Natural killer cell (primary cell): ENCODE measurements around the gene WDHD1. TPM values are rescaled to one million over a fixed set of nuclear protein-coding genes. Genes with fewer than 3 reads are reported as not detected.
"Not testable (repeated sequence)": the region's sequence is repeated elsewhere in the genome, so short reads cannot be mapped to it uniquely, and the experiment has no call there.

Experiments
- ATAC-seq, 3 donors: fragments of 150-1000 bp in 2 of 3; fragments of 200-7000 bp in 1 of 3; cut with Tn5 transposase; 1 replicate in 1 of 3; 2 replicates in 2 of 3; pipeline ENCODE4 v1.10.0; 2021; ENCODE audit warnings: mild to moderate bottlenecking in 2 of 3, moderate library complexity in 2 of 3
- DNase-seq, 2 donors: peaks; one replicate each; pipeline versions ENCODE4 v3.0.0 to v3.0.0-alpha.2; 2013 to 2021; ENCODE audit warnings: mixed read lengths in 1 of 2
- H3K27ac ChIP-seq: one replicate; pipeline ENCODE4 v1.5.1; 2013; ENCODE audit warnings: mild to moderate bottlenecking, low read length
- H3K27me3 ChIP-seq: one replicate; pipeline ENCODE4 v1.6.1; 2013; ENCODE audit warnings: low read length; ENCODE audit not compliant: control insufficient read depth, insufficient read depth
- H3K36me3 ChIP-seq: one replicate; pipeline ENCODE4 v1.6.1; 2013; ENCODE audit warnings: low read length; ENCODE audit not compliant: control insufficient read depth, insufficient read depth
- H3K4me1 ChIP-seq: one replicate; pipeline ENCODE4 v1.6.1; 2013; ENCODE audit warnings: low read length; ENCODE audit not compliant: control insufficient read depth, insufficient read depth
- H3K4me3 ChIP-seq: one replicate; pipeline ENCODE4 v1.5.1; 2013; ENCODE audit warnings: low read length
- H3K9me3 ChIP-seq: one replicate; pipeline ENCODE4 v1.6.1; 2013; ENCODE audit warnings: low read length; ENCODE audit not compliant: control insufficient read depth, insufficient read depth
- H3K27ac Mint-ChIP-seq, 2 donors: one replicate each; pipeline ENCODE4 v1.8.0; 2022; ENCODE audit warnings: mild to moderate bottlenecking in 2 of 2, mixed read lengths in 2 of 2, moderate library complexity in 1 of 2
- H3K27me3 Mint-ChIP-seq, 2 donors: one replicate each; pipeline ENCODE4 v1.8.0; 2022; ENCODE audit warnings: low read depth in 2 of 2, mixed read lengths in 2 of 2
- H3K36me3 Mint-ChIP-seq: one replicate; pipeline ENCODE4 v1.8.0; 2022; ENCODE audit warnings: mixed read lengths
- H3K4me1 Mint-ChIP-seq, 2 donors: one replicate each; pipeline ENCODE4 v1.8.0; 2022; ENCODE audit warnings: mixed read lengths in 2 of 2
- H3K4me3 Mint-ChIP-seq: one replicate; pipeline ENCODE4 v1.8.0; 2022; ENCODE audit warnings: mild to moderate bottlenecking, moderate library complexity, mixed read lengths
- H3K9me3 Mint-ChIP-seq, 2 donors: one replicate each; pipeline ENCODE4 v1.8.0; 2022; ENCODE audit warnings: mixed read lengths in 2 of 2
- WGBS: methylation state at CpG from one replicate; pipeline ENCODE4 v1.1.7; 2013; ENCODE audit warnings: missing lambda C conversion rate; ENCODE audit not compliant: insufficient coverage; 5-methylcytosine and 5-hydroxymethylcytosine counted together
- intact Hi-C: fragments of 100-400 bp; cut with micrococcal nuclease; formaldehyde crosslinking; loops from one replicate; pipeline ENCODE4 v1.14.2; 2022
- total RNA-seq, 4 donors: library from RNA; stranded (reverse); fragments of 120-200 nt in 1 of 4; gene quantifications; one replicate each; pipeline versions ENCODE4 v1.2.3 to v1.2.4, GENCODE V29; 2013 to 2022
- TF ChIP-seq, protein P1 (sequence below): fragments of 200-600 bp; IDR thresholded peaks from one replicate; pipeline ENCODE4 v1.8.0; 2022; ENCODE audit warnings: antibody characterized with exemption

The WDHD1 gene
- total RNA-seq, 3 donors from 2014 or later (not counting 1 experiment from before 2014, with no cell fraction given) = 4.5 to 5.4 (median 5.3) TPM

DNA sequence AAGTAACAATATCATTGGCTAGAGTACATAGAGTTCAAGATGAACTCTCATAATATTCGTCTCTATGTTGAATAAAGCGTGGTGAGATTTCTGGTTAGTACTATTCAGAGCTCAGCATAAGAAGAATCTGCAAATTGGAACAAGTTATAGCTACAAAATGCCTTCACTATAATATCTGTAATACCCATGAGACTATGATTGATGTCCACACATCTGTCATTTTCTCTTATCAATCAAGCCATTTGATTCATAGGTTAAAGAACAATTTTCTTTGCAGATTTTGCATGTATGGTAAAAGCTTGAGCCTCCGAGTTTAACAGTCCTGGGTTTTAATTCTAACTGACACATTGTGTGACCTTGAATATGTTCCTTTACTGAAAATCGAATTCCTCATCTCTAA is 1.6 kb upstream of the WDHD1 start:
- Mint-ChIP-seq H3K27ac (peak overlapping the region; percentile 92 to 93), H3K4me3 (peak overlapping the region; percentile 94), H3K4me1 (peaks cover 32 to 36% of the 10 kb centered on the region in 2 donors), H3K36me3 (no peaks in the 10 kb centered on the region), H3K27me3 (no peaks in the 10 kb centered on the region), H3K9me3 (no peaks in the 10 kb centered on the region)
- ATAC-seq (no peak), DNase-seq (no peak)
- H3K4me3 ChIP-seq = no peak overlapping the region
- H3K27ac ChIP-seq = no peak overlapping the region
- TF ChIP-seq, protein P1, sequence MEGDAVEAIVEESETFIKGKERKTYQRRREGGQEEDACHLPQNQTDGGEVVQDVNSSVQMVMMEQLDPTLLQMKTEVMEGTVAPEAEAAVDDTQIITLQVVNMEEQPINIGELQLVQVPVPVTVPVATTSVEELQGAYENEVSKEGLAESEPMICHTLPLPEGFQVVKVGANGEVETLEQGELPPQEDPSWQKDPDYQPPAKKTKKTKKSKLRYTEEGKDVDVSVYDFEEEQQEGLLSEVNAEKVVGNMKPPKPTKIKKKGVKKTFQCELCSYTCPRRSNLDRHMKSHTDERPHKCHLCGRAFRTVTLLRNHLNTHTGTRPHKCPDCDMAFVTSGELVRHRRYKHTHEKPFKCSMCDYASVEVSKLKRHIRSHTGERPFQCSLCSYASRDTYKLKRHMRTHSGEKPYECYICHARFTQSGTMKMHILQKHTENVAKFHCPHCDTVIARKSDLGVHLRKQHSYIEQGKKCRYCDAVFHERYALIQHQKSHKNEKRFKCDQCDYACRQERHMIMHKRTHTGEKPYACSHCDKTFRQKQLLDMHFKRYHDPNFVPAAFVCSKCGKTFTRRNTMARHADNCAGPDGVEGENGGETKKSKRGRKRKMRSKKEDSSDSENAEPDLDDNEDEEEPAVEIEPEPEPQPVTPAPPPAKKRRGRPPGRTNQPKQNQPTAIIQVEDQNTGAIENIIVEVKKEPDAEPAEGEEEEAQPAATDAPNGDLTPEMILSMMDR = no peak
- H3K4me1 ChIP-seq = no peaks in the 10 kb centered on the region
- intact Hi-C loops = loop anchor here (10.0 kb wide), 1 partner anchor 124 kb away; the partner anchor contains the start of gene GCH1
- H3K9me3 ChIP-seq = no peaks in the 10 kb centered on the region
- peaks cover 2% of the 10 kb centered on the region for H3K36me3 ChIP-seq
- no peaks in the 10 kb centered on the region for H3K27me3 ChIP-seq
- 94% methylated on average over 2 of the region's 4 CpGs for WGBS

DNA sequence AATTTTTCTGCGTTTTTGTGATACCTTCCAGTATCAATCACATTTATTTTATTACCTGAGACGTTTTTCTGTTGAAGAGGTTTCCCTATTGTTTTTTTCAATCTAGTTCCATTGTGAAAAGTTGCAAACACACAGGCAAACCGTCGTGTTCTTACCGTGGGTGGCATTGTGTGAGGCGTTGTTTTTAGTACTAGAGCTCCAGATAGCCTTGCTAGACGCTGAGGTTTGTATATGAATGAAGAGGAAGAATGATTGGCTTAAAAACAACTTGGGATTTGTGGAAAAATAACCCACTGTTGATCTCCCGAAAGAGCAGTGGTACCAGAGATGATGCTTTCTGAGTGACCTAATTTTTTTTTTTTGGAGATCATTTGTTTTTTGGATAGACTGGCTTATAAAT is 1.2 kb upstream of the WDHD1 start:
- TF ChIP-seq, protein P1 = no peak
- WGBS = 8% methylated on average over 7 of the region's 8 CpGs
- no peak for ATAC-seq
- intact Hi-C loops = loop anchor here (10.0 kb wide), 1 partner anchor 123 kb away; the partner anchor contains the start of gene GCH1
- H3K9me3 ChIP-seq = no peaks in the 10 kb centered on the region
- no peaks in the 10 kb centered on the region for H3K9me3 Mint-ChIP-seq
- no peaks in the 10 kb centered on the region for H3K36me3 Mint-ChIP-seq
- H3K4me1 Mint-ChIP-seq = peaks cover 32 to 36% of the 10 kb centered on the region in 2 donors
- peak overlapping the region; percentile 83 for H3K4me3 ChIP-seq
- DNase-seq = no peak
- no peaks in the 10 kb centered on the region for H3K27me3 ChIP-seq
- no peaks in the 10 kb centered on the region for H3K4me1 ChIP-seq
- H3K27me3 Mint-ChIP-seq = no peaks in the 10 kb centered on the region
- H3K36me3 ChIP-seq = peaks cover 2% of the 10 kb centered on the region
- H3K27ac Mint-ChIP-seq = peak overlapping the region; percentile 92 to 93
- H3K4me3 Mint-ChIP-seq = peak overlapping the region; percentile 94
- H3K27ac ChIP-seq = no peak overlapping the region

DNA sequence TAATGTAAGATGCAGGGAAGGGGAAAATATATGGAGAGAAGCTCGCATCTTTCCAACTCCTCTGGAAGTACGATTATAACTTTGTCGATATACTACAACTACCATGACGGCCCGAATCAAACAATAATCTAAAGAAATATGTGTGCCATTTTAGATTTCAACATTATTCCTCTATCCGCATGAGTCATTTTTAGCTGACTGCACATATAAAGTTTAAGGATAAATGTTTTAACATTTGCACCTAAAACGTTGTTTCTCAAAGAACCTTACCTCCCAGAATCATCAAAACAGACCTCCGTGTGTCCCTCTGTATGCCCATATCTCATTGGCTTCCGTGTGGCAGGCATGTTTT is 482 bp downstream of the WDHD1 start:
- no peaks in the 10 kb centered on the region for H3K36me3 ChIP-seq
- H3K4me1 Mint-ChIP-seq = peaks cover 32 to 36% of the 10 kb centered on the region in 2 donors
- peak overlapping the region; percentile 85 for H3K27ac ChIP-seq
- H3K9me3 Mint-ChIP-seq = no peaks in the 10 kb centered on the region
- intact Hi-C loops = loop anchor here (10.0 kb wide), 1 partner anchor 122 kb away; the partner anchor contains the start of gene GCH1
- 4% methylated on average over 9 of the region's 9 CpGs for WGBS
- H3K27me3 Mint-ChIP-seq = no peaks in the 10 kb centered on the region
- peak overlapping the region; percentile 94 for H3K4me3 Mint-ChIP-seq
- no peaks in the 10 kb centered on the region for H3K36me3 Mint-ChIP-seq
- TF ChIP-seq, protein P1 = no peak
- H3K9me3 ChIP-seq = no peaks in the 10 kb centered on the region
- peak overlapping the region; percentile 83 for H3K4me3 ChIP-seq
- DNase-seq (no peak), ATAC-seq (no peak)
- H3K27me3 ChIP-seq = no peaks in the 10 kb centered on the region
- no peaks in the 10 kb centered on the region for H3K4me1 ChIP-seq
- peak overlapping the region; percentile 92 to 93 for H3K27ac Mint-ChIP-seq

DNA sequence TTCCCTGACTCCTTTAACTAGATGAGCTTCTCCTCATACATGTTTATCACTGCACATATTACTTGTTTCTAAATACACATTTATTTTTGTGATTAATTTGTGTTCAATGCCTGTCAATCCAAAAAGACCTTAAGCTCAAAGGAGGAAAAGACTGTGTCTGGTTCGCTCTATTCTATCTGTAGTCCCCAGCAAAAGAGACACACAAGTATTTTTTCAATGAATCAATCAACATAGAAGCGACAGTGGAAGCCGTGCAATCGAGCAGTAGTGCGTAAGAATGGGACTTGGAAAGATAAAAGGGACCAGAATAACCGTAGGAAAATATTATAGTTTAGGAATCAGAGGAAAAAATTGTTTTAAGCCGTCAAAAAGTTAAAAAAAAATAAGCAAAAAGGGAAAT is 951 bp downstream of the WDHD1 start:
- no peaks in the 10 kb centered on the region for H3K9me3 Mint-ChIP-seq
- Histone ChIP-seq H3K4me1 (no peaks in the 10 kb centered on the region), H3K9me3 (no peaks in the 10 kb centered on the region), H3K36me3 (no peaks in the 10 kb centered on the region), H3K4me3 (no peak overlapping the region), H3K27me3 (no peaks in the 10 kb centered on the region), H3K27ac (no peak overlapping the region)
- no peak for ATAC-seq
- 54% methylated on average over 7 of the region's 7 CpGs for WGBS
- no peaks in the 10 kb centered on the region for H3K27me3 Mint-ChIP-seq
- TF ChIP-seq, protein P1 = no peak
- peaks cover 32 to 36% of the 10 kb centered on the region in 2 donors for H3K4me1 Mint-ChIP-seq
- intact Hi-C loops = loop anchor here (10.0 kb wide), 1 partner anchor 121 kb away; the partner anchor contains the start of gene GCH1
- H3K36me3 Mint-ChIP-seq = no peaks in the 10 kb centered on the region
- no peak for DNase-seq
- H3K27ac Mint-ChIP-seq = peak overlapping the region; percentile 92 to 93
- H3K4me3 Mint-ChIP-seq = peak overlapping the region; percentile 94

DNA sequence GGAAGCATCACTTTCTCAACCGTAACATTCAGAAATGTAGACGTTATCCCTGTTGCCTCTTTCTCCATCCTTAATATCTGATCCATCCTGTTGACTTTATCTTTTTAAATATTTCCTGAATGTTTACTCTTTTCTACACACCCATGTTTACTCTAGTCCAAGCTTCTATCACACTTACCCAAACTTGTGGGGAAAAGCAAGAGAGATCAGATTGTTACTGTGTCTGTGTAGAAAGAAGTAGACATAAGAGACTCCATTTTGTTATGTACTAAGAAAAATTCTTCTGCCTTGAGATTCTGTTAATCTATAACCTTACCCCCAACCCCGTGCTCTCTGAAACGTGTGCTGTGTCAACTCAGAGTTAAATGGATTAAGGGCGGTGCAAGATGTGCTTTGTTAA is 2.5 kb downstream of the WDHD1 start:
- H3K4me3 ChIP-seq, H3K27me3 Mint-ChIP-seq, H3K4me3 Mint-ChIP-seq, H3K9me3 ChIP-seq, DNase-seq, H3K4me1 ChIP-seq, H3K27me3 ChIP-seq, H3K27ac ChIP-seq, H3K36me3 Mint-ChIP-seq, H3K27ac Mint-ChIP-seq, ATAC-seq, H3K36me3 ChIP-seq, H3K9me3 Mint-ChIP-seq: not testable (repeated sequence)
- WGBS = 100% methylated on average over 2 of the region's 5 CpGs
- intact Hi-C loops = loop anchor here (10.0 kb wide), 1 partner anchor 120 kb away; the partner anchor contains the start of gene GCH1
- H3K4me1 Mint-ChIP-seq = peaks cover 32 to 36% of the 10 kb centered on the region in 2 donors
